ENCODE results near the gene WSB2.
A peak's percentile ranks its signal among the peaks of the same experiment; 100 is the strongest.
"Not testable (repeated sequence)": the region's sequence is repeated elsewhere in the genome, so short reads cannot be mapped to it uniquely, and the experiment has no call there.

WSB2 gene

DNA sequence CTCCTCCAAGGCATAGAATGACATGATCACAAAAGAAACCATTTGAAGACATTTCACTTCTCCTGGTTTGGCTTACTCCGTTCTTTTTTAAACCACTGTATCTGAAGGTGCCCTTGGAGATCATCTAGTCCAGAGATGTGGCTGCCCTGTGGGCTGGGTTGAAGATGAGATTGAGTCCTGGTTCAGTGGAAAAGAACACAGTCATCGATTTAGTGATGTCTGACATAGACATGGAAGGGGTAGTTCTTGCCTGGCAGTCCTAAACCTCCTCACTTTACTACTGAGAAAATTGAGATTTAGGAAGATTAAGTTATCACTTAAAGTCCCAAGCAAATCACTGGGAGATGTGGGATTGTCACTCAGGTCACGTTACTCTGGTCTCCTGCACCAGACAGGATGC is 40.1 kb upstream of the WSB2 start:
- no peaks in the 10 kb centered on the region for H3K9me3 ChIP-seq (replicated peaks in 1 of 11)
- no peak overlapping the region for H3K9ac ChIP-seq
- no peak overlapping the region for H3K27ac ChIP-seq
- no peak for TF ChIP-seq Cebpa-rat (IDR thresholded peaks at IDR 0.05)
- no peak overlapping the region for H3K4me2 ChIP-seq
- peaks cover 0 to 26% (median 6%) of the 10 kb centered on the region in 11 experiments; a peak in 4 of 22 replicates for H3K36me3 ChIP-seq
- peaks cover 10 to 33% (median 29%) of the 10 kb centered on the region in 10 experiments; a peak in 19 of 20 replicates for H3K4me1 ChIP-seq
- H4K20me1 ChIP-seq = peaks cover 0 to 8% (median 5%) of the 10 kb centered on the region in 11 experiments; a peak in 4 of 22 replicates
- no peaks in the 10 kb centered on the region for H3K27me3 ChIP-seq
- H3K4me3 ChIP-seq = no peak overlapping the region

DNA sequence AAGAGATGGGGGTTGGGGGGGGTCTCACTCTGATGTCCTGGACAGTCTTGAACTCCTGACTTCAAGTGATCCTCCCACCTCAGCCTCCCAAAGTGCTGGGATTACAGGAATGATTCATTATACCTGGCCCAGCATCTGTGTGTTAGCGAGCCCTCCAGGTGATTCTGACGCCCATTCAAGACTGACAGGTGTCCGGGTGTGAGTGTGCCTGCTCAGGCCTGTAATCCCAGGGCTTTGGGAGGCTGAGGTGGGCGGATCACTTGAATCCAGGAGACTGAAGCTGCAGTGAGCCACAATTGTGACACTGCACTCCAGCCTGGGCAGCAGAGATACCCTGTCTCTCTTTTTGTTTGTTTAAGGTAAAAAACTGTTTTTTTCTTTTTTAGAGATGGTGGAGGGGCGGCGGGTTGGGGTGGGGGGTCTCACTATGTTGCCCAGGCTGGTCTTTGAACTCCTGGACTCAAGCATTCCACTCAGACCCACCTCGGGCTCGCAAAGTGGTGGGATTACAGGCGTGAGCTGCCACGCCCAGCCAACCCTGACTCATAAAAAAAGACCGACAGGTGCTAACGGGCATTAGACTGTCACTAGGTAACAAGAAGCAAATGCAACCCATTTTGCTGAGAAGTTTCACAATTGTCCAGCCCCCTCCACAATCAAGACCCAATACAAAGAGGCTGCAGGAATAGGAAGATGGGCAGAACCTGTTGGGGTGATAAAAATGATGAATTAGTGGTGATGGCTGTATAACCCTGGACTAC is 38.1 kb upstream of the WSB2 start:
- Histone ChIP-seq H4K20me1 (peaks cover 0 to 8% (median 5%) of the 10 kb centered on the region in 11 experiments; a peak in 4 of 22 replicates), H3K4me2 (no peak overlapping the region), H3K36me3 (peaks cover 0 to 41% (median 18%) of the 10 kb centered on the region in 11 experiments; a peak in 15 of 22 replicates), H3K9me3 (replicated peaks in 1 of 11) (no peaks in the 10 kb centered on the region), H3K27me3 (no peaks in the 10 kb centered on the region), H3K9ac (no peak overlapping the region), H3K27ac (no peak overlapping the region), H3K4me1 (peaks cover 0 to 17% (median 15%) of the 10 kb centered on the region in 10 experiments; a peak in 16 of 20 replicates), H3K4me3 (no peak overlapping the region)
- TF ChIP-seq Cebpa-rat (IDR thresholded peaks at IDR 0.05) = no peak

DNA sequence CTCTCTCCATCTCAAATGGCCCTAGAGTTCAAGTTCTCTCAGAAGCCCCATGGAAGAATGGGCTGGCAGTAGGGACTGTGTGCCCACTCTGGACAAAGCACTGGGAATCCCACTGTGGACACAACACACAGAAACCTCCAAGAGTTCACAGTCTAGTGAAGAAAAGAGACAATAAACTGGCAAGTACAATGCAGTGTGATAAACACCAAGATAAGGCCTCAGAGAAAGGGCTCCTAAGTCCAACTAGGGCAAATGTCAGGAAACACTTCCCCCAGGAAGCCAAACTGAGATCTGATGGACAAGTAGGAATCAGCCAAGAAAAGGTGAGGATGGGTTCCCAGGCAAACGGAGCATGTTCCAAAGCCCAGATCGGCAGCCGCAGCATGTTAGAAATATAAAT is 37.4 kb upstream of the WSB2 start:
- no peak overlapping the region for H3K4me3 ChIP-seq
- peaks cover 0 to 17% (median 15%) of the 10 kb centered on the region in 10 experiments; a peak in 16 of 20 replicates for H3K4me1 ChIP-seq
- H3K4me2 ChIP-seq = no peak overlapping the region
- H3K9ac ChIP-seq = no peak overlapping the region
- no peak overlapping the region for H3K27ac ChIP-seq
- peaks cover 0 to 48% (median 20%) of the 10 kb centered on the region in 11 experiments; a peak in 15 of 22 replicates for H3K36me3 ChIP-seq
- no peaks in the 10 kb centered on the region for H3K9me3 ChIP-seq (replicated peaks in 1 of 11)
- TF ChIP-seq Cebpa-rat (IDR thresholded peaks at IDR 0.05) = no peak
- H4K20me1 ChIP-seq = peaks cover 0 to 8% (median 5%) of the 10 kb centered on the region in 11 experiments; a peak in 4 of 22 replicates
- H3K27me3 ChIP-seq = no peaks in the 10 kb centered on the region

DNA sequence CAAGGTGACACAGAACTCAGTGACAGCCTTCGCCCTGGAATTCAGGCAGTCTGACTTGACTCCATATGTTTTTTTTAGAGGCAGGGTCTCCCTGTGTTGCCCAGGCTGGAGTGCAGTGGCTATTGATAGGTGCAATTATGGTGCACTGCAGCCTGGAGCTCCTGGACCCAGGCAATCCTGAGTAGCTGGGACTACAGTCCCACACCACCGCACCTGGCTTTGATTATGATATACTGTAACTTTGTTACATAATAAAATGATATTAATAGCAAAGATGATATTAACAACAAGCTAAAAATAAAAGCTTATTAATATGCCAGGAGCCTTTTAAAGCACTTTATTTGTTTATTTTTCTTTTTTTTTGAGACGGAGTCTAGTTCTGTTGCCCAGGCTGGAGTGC is 33.1 kb upstream of the WSB2 start:
- no peaks in the 10 kb centered on the region for H3K9me3 ChIP-seq (replicated peaks in 1 of 11)
- H3K36me3 ChIP-seq = peaks cover 3 to 76% (median 44%) of the 10 kb centered on the region in 11 experiments; a peak in 21 of 22 replicates
- H3K9ac ChIP-seq = no peak overlapping the region
- H3K4me2 ChIP-seq = no peak overlapping the region
- H3K27me3 ChIP-seq = no peaks in the 10 kb centered on the region
- no peak for TF ChIP-seq Cebpa-rat (IDR thresholded peaks at IDR 0.05)
- no peaks in the 10 kb centered on the region for H3K4me1 ChIP-seq
- no peak overlapping the region for H3K4me3 ChIP-seq
- H4K20me1 ChIP-seq = no peaks in the 10 kb centered on the region
- no peak overlapping the region for H3K27ac ChIP-seq

DNA sequence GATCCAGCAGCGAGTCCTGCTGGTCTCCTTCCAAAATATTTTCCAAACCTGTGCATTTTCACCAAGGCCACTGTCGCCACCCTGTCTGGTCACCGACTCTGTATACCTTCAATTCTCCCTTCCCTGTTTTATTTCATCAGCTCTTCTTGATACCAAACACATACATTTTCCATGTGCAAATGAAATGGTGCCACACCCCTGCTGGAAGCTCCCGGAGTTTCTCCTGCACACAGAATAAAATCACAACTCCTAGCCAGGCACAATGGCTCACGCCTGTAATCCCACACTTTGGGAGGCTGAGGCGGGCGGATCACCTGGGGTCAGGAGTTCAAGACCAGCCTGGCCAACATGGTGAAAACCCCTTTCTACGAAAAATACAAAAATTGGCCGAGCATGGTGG is 28.8 kb upstream of the WSB2 start:
- no peak overlapping the region for H3K4me2 ChIP-seq
- no peaks in the 10 kb centered on the region for H3K9me3 ChIP-seq (replicated peaks in 1 of 11)
- H3K4me3 ChIP-seq = no peak overlapping the region
- H3K27ac ChIP-seq = no peak overlapping the region
- no peaks in the 10 kb centered on the region; a peak in 2 of 22 replicates for H4K20me1 ChIP-seq
- H3K9ac ChIP-seq = no peak overlapping the region
- no peaks in the 10 kb centered on the region for H3K4me1 ChIP-seq
- TF ChIP-seq Cebpa-rat (IDR thresholded peaks at IDR 0.05) = no peak
- H3K27me3 ChIP-seq = no peaks in the 10 kb centered on the region
- peaks cover 3 to 91% (median 43%) of the 10 kb centered on the region in 11 experiments; a peak in 21 of 22 replicates for H3K36me3 ChIP-seq

DNA sequence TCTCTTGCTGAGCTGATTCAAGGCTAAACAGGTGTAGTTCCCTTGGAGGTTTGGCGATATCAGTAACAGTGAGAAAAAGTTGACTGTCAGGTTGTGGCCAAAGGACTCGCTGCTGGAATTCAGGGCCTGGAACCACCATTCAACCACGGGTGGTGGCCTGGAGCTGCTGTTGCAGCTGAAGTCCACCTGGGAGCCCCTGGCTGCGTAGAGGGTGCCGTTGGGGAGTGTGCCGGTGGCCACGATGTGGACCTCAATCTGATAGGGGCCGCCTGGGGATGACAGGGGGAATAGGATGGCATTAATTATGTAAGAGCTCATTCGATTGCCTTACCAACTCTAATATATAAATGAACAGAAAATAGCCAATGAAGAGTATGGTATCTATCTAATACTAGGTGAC is 21.2 kb upstream of the WSB2 start:
- Histone ChIP-seq H3K36me3 (peaks cover 14 to 95% (median 63%) of the 10 kb centered on the region in 11 experiments; a peak in 21 of 22 replicates), H3K4me2 (no peak overlapping the region), H3K4me3 (no peak overlapping the region), H3K9me3 (replicated peaks in 1 of 11) (no peaks in the 10 kb centered on the region), H4K20me1 (no peaks in the 10 kb centered on the region; a peak in 1 of 22 replicates), H3K27me3 (no peaks in the 10 kb centered on the region), H3K27ac (no peak overlapping the region), H3K9ac (no peak overlapping the region), H3K4me1 (no peaks in the 10 kb centered on the region)
- no peak for TF ChIP-seq Cebpa-rat (IDR thresholded peaks at IDR 0.05)

DNA sequence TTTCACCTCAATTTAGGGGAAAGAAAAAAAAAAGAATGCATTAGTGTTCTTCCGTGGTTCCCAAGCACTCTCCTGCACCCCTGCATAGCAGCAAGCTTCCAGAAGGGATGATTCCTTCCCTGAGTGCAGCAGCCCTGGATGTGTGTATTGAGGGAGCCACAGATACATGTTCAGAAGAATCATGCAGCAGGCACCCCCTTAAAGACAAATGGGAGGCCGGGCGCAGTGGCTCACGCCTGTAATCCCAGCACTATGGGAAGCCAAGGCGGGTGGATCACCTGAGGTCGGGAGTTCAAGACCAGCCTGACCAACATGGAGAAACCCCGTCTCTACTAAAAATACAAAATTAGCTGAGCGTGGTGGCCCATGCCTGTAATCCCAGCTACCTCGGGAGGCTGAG is 20.5 kb upstream of the WSB2 start:
- H3K36me3 ChIP-seq = peaks cover 14 to 96% (median 60%) of the 10 kb centered on the region in 11 experiments; a peak in 21 of 22 replicates
- H3K27ac ChIP-seq; H3K9ac ChIP-seq; H3K4me2 ChIP-seq; H4K20me1 ChIP-seq; H3K4me1 ChIP-seq; H3K4me3 ChIP-seq; H3K9me3 ChIP-seq (replicated peaks in 1 of 11); H3K27me3 ChIP-seq: not testable (repeated sequence)

DNA sequence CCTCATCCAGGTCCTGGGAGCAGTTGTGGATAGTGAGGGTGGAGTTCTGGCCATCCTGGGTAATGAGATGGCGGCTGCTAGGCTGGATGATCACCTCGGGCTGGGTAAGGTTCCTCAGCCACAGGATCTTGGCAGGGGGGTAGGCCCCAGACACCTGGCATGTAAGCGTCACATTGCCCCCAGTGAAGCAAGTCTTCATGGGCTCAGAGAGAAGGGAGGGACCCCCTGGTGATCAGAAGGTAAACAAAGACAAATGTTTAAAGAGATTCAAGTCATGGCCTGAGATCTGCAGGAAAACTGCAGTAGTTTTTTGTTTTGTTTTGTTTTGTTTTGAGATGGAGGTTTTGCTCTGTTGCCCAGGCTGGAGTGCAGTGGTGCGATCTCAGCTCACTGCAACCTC is 12.8 kb upstream of the WSB2 start:
- no peak for TF ChIP-seq Cebpa-rat (IDR thresholded peaks at IDR 0.05)
- Histone ChIP-seq H3K27ac (peak overlapping the region in 1 of 11 experiments; percentile 33; a peak in 1 of 22 replicates), H3K4me3 (no peak overlapping the region), H3K27me3 (no peaks in the 10 kb centered on the region), H3K9ac (peak overlapping the region in 2 of 11 experiments; percentile 5 to 20; a peak in 2 of 22 replicates), H3K4me2 (peak overlapping the region in 3 of 11 experiments; percentile 18 to 43 (median 35); a peak in 4 of 22 replicates), H3K9me3 (replicated peaks in 1 of 11) (no peaks in the 10 kb centered on the region), H4K20me1 (no peaks in the 10 kb centered on the region), H3K36me3 (peaks cover 0 to 88% (median 54%) of the 10 kb centered on the region in 11 experiments; a peak in 19 of 22 replicates), H3K4me1 (peaks cover 0 to 13% (median 7%) of the 10 kb centered on the region in 10 experiments; a peak in 7 of 20 replicates)

DNA sequence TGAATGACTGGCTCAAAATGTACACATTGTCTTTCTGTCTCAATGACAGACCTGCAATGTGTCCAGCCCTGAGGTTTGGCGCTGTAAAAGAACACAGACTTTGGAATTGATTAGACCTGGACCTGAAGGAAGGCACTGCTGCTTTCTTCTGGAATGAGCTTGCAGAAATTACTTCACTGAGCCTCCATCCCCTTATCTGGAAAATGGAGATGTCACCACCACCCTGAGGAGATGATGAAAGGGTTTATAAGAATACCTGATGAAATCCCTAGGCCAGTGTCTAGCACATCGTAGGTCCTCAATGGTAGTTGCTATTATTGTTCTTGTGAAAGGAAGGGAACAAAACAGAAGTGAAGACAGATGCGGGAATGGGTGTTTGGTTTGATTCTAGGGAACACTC is 9.7 kb upstream of the WSB2 start:
- H3K4me1 ChIP-seq = peaks cover 4 to 16% (median 12%) of the 10 kb centered on the region in 10 experiments
- no peaks in the 10 kb centered on the region for H3K9me3 ChIP-seq (replicated peaks in 1 of 11)
- H3K27ac ChIP-seq = no peak overlapping the region
- no peak overlapping the region for H3K9ac ChIP-seq
- H4K20me1 ChIP-seq = no peaks in the 10 kb centered on the region; a peak in 1 of 22 replicates
- no peak for TF ChIP-seq Cebpa-rat (IDR thresholded peaks at IDR 0.05)
- no peaks in the 10 kb centered on the region for H3K27me3 ChIP-seq
- H3K36me3 ChIP-seq = peaks cover 0 to 85% (median 39%) of the 10 kb centered on the region in 11 experiments; a peak in 17 of 22 replicates
- H3K4me3 ChIP-seq = no peak overlapping the region
- no peak overlapping the region for H3K4me2 ChIP-seq
